ENCODE data around the gene PIK3C3. TPM values are rescaled to one million over a fixed set of nuclear protein-coding genes. Genes with fewer than 3 reads are reported as not detected.

Gene PIK3C3
- total and polyA plus RNA-seq, 9 donors, result 24.4 to 60.3 (median 47.7) TPM

GRCh38 chr18:41967680-41968079 lies 12.6 kb downstream of the PIK3C3 start:
- peak overlapping the region in 1 of 2 donors; percentile 9 for H3K27ac ChIP-seq
- TF ChIP-seq CTCF (IDR thresholded peaks at IDR 0.05) (no peak), POLR2A (IDR thresholded peaks at IDR 0.05) (no peak), EP300 (IDR thresholded peaks at IDR 0.05) (no peak)
- intact Hi-C loops (cut with DNase I), result no loop called here

GRCh38 chr18:41969881-41970280 lies 14.8 kb downstream of the PIK3C3 start:
- Histone ChIP-seq H3K9me3 (no peaks in the 10 kb centered on the region), H3K4me1 (ENCODE audit: insufficient read depth) (peaks cover 13% of the 10 kb centered on the region), H3K4me3 (no peak overlapping the region), H3K27ac (no peak overlapping the region), H3K27me3 (no peaks in the 10 kb centered on the region), H3K36me3 (no peaks in the 10 kb centered on the region)
- DNase-seq, result no peak
- TF ChIP-seq POLR2A (IDR thresholded peaks at IDR 0.05) (no peak), CTCF (IDR thresholded peaks at IDR 0.05) (no peak), EP300 (IDR thresholded peaks at IDR 0.05) (no peak)
- WGBS, 3 donors, result 93 to 98% (median 98%) methylated on average over 1 of the region's 1 CpG
- intact Hi-C loops (cut with DNase I), result no loop called here

More at GRCh38 chr18:41967680-41968079, 12.6 kb downstream of the PIK3C3 start:
- Histone ChIP-seq H3K4me1 (ENCODE audit: insufficient read depth) (peaks cover 13% of the 10 kb centered on the region), H3K9me3 (no peaks in the 10 kb centered on the region), H3K4me3 (no peak overlapping the region), H3K36me3 (no peaks in the 10 kb centered on the region), H3K27me3 (no peaks in the 10 kb centered on the region)
- WGBS, 3 donors, result 14 to 34% (median 23%) methylated on average over 2 of the region's 2 CpGs
- no peak for DNase-seq

GRCh38 chr18:41972067-41972925 lies 17.3 kb downstream of the PIK3C3 start:
- no peaks in the 10 kb centered on the region for H3K36me3 ChIP-seq
- no peak overlapping the region for H3K4me3 ChIP-seq
- WGBS, 3 donors, result 38 to 58% (median 39%) methylated on average over 3 of the region's 3 CpGs
- H3K4me1 ChIP-seq (ENCODE audit: insufficient read depth), result peaks cover 5% of the 10 kb centered on the region
- no peak for DNase-seq
- H3K9me3 ChIP-seq, result no peaks in the 10 kb centered on the region
- no peaks in the 10 kb centered on the region for H3K27me3 ChIP-seq
- intact Hi-C loops (cut with DNase I), result no loop called here
- no peak for TF ChIP-seq EP300 (IDR thresholded peaks at IDR 0.05)
- no peak for TF ChIP-seq CTCF (IDR thresholded peaks at IDR 0.05)
- no peak for TF ChIP-seq POLR2A (IDR thresholded peaks at IDR 0.05)
- H3K27ac ChIP-seq, result no peak overlapping the region

- no peak overlapping the region for H3K4me3 ChIP-seq
- WGBS, 3 donors, result 84 to 94% (median 90%) methylated on average over 2 of the region's 2 CpGs
- no peak for DNase-seq
- H3K36me3 ChIP-seq, result no peaks in the 10 kb centered on the region
- no peak for TF ChIP-seq POLR2A (IDR thresholded peaks at IDR 0.05)
- TF ChIP-seq EP300 (IDR thresholded peaks at IDR 0.05), result no peak
- TF ChIP-seq CTCF (IDR thresholded peaks at IDR 0.05), result no peak
- no peaks in the 10 kb centered on the region for H3K4me1 ChIP-seq (ENCODE audit: insufficient read depth)
- H3K27ac ChIP-seq, result no peak overlapping the region
- no peaks in the 10 kb centered on the region for H3K9me3 ChIP-seq
- intact Hi-C loops (cut with DNase I), result no loop called here
- no peaks in the 10 kb centered on the region for H3K27me3 ChIP-seq
Measured at GRCh38 chr18:41973983-41974382, 18.9 kb downstream of the PIK3C3 start.

Data from ovary (tissue), 9 donors.